ENCODE measurements around the gene ROR1. TPM values are rescaled to one million over a fixed set of nuclear protein-coding genes. Genes with fewer than 3 reads are reported as not detected.

Gene ROR1
- total RNA-seq, 1 donor from 2014 or later, result 30.3 TPM

DNA sequence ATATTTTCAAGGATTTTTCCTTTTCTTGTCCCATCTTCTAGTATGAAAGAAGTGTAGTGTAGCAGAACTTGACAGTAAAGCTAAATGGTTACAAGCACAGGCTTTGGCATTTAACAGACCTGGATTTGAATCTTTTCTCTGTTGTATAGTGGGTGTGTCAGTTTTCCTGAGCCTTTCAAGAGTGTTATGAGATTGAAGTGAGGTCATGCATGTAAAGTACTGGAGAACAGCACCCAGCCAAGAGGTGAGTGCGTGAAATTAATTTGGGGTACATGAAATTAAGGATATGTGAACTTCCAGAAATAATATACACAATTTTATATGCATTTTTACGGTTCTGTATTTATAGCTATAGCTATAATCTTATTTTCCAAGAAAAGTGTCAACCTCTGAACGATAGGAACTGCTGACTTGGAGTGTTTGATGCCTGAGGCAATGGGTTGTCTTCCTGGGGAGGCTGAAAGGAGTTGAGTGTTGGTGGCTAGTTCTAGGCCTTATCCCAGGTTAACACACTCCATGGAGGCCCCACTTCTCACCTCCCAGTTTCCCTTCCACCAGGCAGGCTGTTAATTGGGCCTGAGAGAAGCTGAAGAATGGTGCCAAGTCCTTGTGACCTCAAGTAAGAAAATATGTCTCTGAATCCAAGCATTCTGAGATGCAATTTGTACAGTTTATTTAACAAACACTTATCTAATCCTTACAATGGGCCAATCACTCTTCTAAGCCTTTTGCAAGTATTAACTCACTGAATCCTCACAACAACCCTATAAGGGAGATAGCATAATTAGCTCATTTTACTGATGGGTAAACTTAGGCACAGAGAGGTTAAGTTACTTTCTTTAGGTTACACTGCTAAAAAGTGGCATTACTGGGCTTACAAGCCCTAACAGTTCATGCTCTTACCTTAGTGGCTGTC is 4.4 kb downstream of the ROR1 start:
- peaks cover 67% of the 10 kb centered on the region for H4K20me1 ChIP-seq (ENCODE audit: low read depth)
- H3K4me1 ChIP-seq, result peaks cover 78% of the 10 kb centered on the region
- Mint-ChIP-seq H3K9me3 (no peaks in the 10 kb centered on the region), H3K27me3 (ENCODE audit: insufficient read depth, low read depth) (peaks cover 4% of the 10 kb centered on the region), H3K4me3 (no peak overlapping the region), H3K4me1 (peaks cover 83% of the 10 kb centered on the region), H3K27ac (no peak overlapping the region), H3K36me3 (no peaks in the 10 kb centered on the region)
- H3K27ac ChIP-seq, result no peak overlapping the region
- no peak overlapping the region for H2AFZ ChIP-seq (replicated peaks)
- DNase-seq (ENCODE audit: low spot score), result no peak
- no peaks in the 10 kb centered on the region for H3K36me3 ChIP-seq
- H3K4me2 ChIP-seq, result peak overlapping the region; percentile 81
- TF ChIP-seq EZH2 (IDR thresholded peaks at IDR 0.05), result no peak
- TF ChIP-seq CTCF (IDR thresholded peaks at IDR 0.05), result no peak
- TF ChIP-seq EZH2phosphoT487 (IDR thresholded peaks at IDR 0.05), result no peak
- peaks cover 85% of the 10 kb centered on the region for H3F3A ChIP-seq (ENCODE audit: low read depth)
- no peaks in the 10 kb centered on the region for H3K27me3 ChIP-seq
- H3K9ac ChIP-seq, result no peak overlapping the region
- H3K79me2 ChIP-seq (ENCODE audit: low read depth), result peaks cover 88% of the 10 kb centered on the region
- no peaks in the 10 kb centered on the region for H3K9me3 ChIP-seq (ENCODE audit: low read depth)
- H3K4me3 ChIP-seq, result no peak overlapping the region

DNA sequence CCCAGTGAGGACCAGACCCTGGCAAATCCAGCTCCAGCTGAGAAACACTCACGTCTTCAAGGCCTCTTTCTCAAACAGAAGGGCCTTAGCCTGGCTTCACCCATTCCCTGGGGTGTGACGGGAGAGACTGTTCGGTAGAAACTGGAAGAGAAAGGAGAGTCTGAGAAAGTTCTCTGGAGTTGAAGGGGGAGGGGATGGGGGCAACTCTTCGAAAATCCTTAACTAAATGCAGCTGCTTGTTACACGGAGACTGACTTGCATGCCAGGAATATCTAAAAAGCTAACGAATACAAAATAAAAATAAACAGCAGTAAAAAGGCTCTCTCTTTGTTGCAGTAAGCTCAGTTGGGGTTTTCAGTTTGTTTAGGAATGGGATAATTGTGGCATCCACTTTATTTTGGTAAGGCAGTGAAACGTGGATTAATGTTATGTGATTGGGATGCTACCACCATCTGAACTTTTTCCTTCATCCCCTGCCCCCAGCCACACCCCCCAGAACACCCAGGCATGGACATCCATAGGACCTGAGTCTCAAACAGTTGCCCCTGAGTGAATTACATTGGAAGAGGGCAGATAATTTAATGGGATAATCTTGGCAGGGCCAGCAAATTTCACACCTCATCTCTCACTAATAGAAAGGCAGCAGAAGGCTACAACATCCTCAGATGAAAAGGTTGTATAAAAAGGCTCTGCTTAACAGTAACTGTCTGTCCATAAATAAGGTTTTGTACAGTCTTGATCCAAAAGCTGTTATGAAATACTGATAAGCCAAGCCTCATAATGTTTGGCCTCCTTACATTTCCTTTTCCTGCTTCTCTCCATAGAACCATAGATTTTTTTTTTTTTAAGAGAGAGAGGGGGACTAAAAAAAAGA is 5.8 kb downstream of the ROR1 start:
- H3K36me3 Mint-ChIP-seq, result peaks cover 2% of the 10 kb centered on the region

GRCh38 chr1:63780565-63780964 is 6.7 kb downstream of the ROR1 start:
- H3K36me3 ChIP-seq, result no peaks in the 10 kb centered on the region
- Mint-ChIP-seq H3K4me1 (peaks cover 87% of the 10 kb centered on the region), H3K36me3 (peaks cover 2% of the 10 kb centered on the region), H3K27me3 (ENCODE audit: insufficient read depth, low read depth) (peaks cover 4% of the 10 kb centered on the region), H3K4me3 (peak overlapping the region; percentile 52), H3K9me3 (no peaks in the 10 kb centered on the region), H3K27ac (no peak overlapping the region)
- H3K4me2 ChIP-seq, result peak overlapping the region; percentile 63
- TF ChIP-seq EZH2phosphoT487 (IDR thresholded peaks at IDR 0.05) (no peak), CTCF (IDR thresholded peaks at IDR 0.05) (no peak), EZH2 (IDR thresholded peaks at IDR 0.05) (no peak)
- H3F3A ChIP-seq (ENCODE audit: low read depth), result peaks cover 80% of the 10 kb centered on the region
- peak overlapping the region; percentile 9 for H3K4me3 ChIP-seq
- no peaks in the 10 kb centered on the region for H3K27me3 ChIP-seq
- H4K20me1 ChIP-seq (ENCODE audit: low read depth), result peaks cover 81% of the 10 kb centered on the region
- H3K4me1 ChIP-seq, result peaks cover 95% of the 10 kb centered on the region
- H3K27ac ChIP-seq, result peak overlapping the region; percentile 79
- no peak overlapping the region for H2AFZ ChIP-seq (replicated peaks)
- peaks cover 100% of the 10 kb centered on the region for H3K79me2 ChIP-seq (ENCODE audit: low read depth)
- H3K9me3 ChIP-seq (ENCODE audit: low read depth), result no peaks in the 10 kb centered on the region
- DNase-seq (ENCODE audit: low spot score), result peak; percentile 71
- no peak overlapping the region for H3K9ac ChIP-seq

More for the DNA sequence above, 5.8 kb downstream of the ROR1 start:
- H3K36me3 ChIP-seq, result no peaks in the 10 kb centered on the region
- peaks cover 88% of the 10 kb centered on the region for H3K4me1 ChIP-seq
- no peak overlapping the region for H2AFZ ChIP-seq (replicated peaks)
- H3K9me3 ChIP-seq (ENCODE audit: low read depth), result no peaks in the 10 kb centered on the region
- Mint-ChIP-seq H3K27ac (no peak overlapping the region), H3K27me3 (ENCODE audit: insufficient read depth, low read depth) (peaks cover 4% of the 10 kb centered on the region), H3K9me3 (no peaks in the 10 kb centered on the region), H3K4me3 (peak overlapping the region; percentile 30), H3K4me1 (peaks cover 90% of the 10 kb centered on the region)
- no peak overlapping the region for H3K9ac ChIP-seq
- no peak for TF ChIP-seq EZH2phosphoT487 (IDR thresholded peaks at IDR 0.05)
- TF ChIP-seq CTCF (IDR thresholded peaks at IDR 0.05), result no peak
- no peak for TF ChIP-seq EZH2 (IDR thresholded peaks at IDR 0.05)
- peaks cover 76% of the 10 kb centered on the region for H4K20me1 ChIP-seq (ENCODE audit: low read depth)
- H3K79me2 ChIP-seq (ENCODE audit: low read depth), result peaks cover 93% of the 10 kb centered on the region
- no peaks in the 10 kb centered on the region for H3K27me3 ChIP-seq
- H3K27ac ChIP-seq, result peak overlapping the region; percentile 79
- no peak for DNase-seq (ENCODE audit: low spot score)
- peak overlapping the region; percentile 63 for H3K4me2 ChIP-seq
- H3K4me3 ChIP-seq, result peak overlapping the region; percentile 4
- H3F3A ChIP-seq (ENCODE audit: low read depth), result peaks cover 90% of the 10 kb centered on the region

Data from neural progenitor cell (in vitro differentiated cells).